Measurements from ENCODE around the gene DSG2.

DNA sequence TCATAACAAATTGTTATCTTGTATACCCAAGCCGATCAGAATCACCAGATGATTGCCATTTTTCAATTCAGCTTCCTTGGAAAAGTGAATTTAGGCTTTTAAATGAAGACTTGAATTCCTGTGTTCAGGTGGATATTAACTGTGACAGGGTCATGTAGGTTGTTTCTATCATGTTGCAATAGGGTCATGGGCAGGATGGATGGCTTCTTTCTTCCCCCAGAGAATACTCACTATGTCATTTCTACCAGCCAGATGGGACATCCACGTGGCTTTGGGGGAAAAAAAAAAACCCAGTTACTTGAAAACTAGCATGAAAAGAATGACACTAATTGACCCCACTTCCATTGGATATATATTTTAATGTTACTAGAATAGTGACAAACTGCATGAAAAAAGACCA is 14.6 kb upstream of the DSG2 start:
- TF ChIP-seq POLR2A (IDR thresholded peaks at IDR 0.05): no peak
- TF ChIP-seq, protein P1, sequence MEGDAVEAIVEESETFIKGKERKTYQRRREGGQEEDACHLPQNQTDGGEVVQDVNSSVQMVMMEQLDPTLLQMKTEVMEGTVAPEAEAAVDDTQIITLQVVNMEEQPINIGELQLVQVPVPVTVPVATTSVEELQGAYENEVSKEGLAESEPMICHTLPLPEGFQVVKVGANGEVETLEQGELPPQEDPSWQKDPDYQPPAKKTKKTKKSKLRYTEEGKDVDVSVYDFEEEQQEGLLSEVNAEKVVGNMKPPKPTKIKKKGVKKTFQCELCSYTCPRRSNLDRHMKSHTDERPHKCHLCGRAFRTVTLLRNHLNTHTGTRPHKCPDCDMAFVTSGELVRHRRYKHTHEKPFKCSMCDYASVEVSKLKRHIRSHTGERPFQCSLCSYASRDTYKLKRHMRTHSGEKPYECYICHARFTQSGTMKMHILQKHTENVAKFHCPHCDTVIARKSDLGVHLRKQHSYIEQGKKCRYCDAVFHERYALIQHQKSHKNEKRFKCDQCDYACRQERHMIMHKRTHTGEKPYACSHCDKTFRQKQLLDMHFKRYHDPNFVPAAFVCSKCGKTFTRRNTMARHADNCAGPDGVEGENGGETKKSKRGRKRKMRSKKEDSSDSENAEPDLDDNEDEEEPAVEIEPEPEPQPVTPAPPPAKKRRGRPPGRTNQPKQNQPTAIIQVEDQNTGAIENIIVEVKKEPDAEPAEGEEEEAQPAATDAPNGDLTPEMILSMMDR (IDR thresholded peaks at IDR 0.05): no peak
- TF ChIP-seq POLR2AphosphoS5 (IDR thresholded peaks at IDR 0.05): no peak

All from suprapubic skin (tissue), 4 donors.